ENCODE results near the gene SLIT1. TPM values are rescaled to one million over a fixed set of nuclear protein-coding genes. Genes with fewer than 3 reads are reported as not detected.

SLIT1 gene
- total RNA-seq, 1 donor from 2014 or later = 0.49 TPM

DNA sequence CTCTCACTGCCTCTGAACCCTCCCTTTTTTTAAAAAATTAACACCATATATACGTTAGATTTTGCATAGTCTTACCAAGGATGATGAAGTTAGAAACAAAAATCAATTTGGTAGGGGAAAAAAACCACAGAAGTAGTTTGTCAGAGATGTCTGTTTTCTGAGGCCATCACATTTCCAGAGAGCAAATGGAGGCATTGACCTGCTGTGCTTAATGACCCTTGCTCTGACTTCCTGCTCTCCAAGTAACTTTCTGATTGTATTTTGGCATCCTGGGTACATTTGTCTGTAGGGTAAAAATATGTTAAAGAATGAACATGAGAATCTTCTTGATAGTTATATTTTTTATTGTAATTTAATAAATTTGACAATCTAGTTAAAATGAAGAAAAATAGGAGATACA, 213.5 kb downstream of the SLIT1 start:
- no peaks in the 10 kb centered on the region for H3K36me3 ChIP-seq
- intact Hi-C loops (cut with DNase I) = no loop called here
- H3K4me3 ChIP-seq = no peak overlapping the region
- no peak overlapping the region for H3K27ac ChIP-seq
- DNase-seq (ENCODE audit: extremely low spot score in 2 of 2) = no peak
- H3K9me3 ChIP-seq = no peaks in the 10 kb centered on the region
- H3K4me1 ChIP-seq = peaks cover 5% of the 10 kb centered on the region
- TF ChIP-seq POLR2A (IDR thresholded peaks at IDR 0.05) (no peak), POLR2AphosphoS5 (IDR thresholded peaks at IDR 0.05; ENCODE audit: insufficient read depth in 1 of 2, low read depth in 1 of 2) (no peak)
- TF ChIP-seq, protein P1, sequence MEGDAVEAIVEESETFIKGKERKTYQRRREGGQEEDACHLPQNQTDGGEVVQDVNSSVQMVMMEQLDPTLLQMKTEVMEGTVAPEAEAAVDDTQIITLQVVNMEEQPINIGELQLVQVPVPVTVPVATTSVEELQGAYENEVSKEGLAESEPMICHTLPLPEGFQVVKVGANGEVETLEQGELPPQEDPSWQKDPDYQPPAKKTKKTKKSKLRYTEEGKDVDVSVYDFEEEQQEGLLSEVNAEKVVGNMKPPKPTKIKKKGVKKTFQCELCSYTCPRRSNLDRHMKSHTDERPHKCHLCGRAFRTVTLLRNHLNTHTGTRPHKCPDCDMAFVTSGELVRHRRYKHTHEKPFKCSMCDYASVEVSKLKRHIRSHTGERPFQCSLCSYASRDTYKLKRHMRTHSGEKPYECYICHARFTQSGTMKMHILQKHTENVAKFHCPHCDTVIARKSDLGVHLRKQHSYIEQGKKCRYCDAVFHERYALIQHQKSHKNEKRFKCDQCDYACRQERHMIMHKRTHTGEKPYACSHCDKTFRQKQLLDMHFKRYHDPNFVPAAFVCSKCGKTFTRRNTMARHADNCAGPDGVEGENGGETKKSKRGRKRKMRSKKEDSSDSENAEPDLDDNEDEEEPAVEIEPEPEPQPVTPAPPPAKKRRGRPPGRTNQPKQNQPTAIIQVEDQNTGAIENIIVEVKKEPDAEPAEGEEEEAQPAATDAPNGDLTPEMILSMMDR (IDR thresholded peaks at IDR 0.05) = no peak
- no peaks in the 10 kb centered on the region for H3K27me3 ChIP-seq

DNA sequence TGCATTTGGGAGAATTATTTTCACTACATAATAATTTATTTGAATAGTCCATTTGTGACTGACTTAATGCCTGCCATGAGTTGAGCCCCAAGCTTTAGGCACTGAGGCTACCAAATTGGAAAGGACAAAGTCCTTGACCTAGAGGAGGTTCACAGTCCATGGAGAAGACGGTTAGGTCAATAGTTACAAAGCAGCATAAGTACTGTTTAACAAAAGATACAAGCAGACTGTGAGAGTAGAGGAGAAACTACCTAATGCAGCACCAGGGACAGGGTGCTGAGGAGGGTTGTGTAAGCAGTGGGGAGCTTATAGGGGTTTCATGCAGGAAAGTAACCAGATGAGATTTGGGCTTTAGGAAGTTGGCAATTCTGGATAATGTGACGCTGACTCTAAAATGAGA, 214.4 kb downstream of the SLIT1 start:
- TF ChIP-seq POLR2AphosphoS5 (IDR thresholded peaks at IDR 0.05; ENCODE audit: insufficient read depth in 1 of 2, low read depth in 1 of 2) = no peak
- no peak for TF ChIP-seq POLR2A (IDR thresholded peaks at IDR 0.05)
- TF ChIP-seq, protein P1 (IDR thresholded peaks at IDR 0.05) = no peak
- DNase-seq (ENCODE audit: extremely low spot score in 2 of 2) = no peak

DNA sequence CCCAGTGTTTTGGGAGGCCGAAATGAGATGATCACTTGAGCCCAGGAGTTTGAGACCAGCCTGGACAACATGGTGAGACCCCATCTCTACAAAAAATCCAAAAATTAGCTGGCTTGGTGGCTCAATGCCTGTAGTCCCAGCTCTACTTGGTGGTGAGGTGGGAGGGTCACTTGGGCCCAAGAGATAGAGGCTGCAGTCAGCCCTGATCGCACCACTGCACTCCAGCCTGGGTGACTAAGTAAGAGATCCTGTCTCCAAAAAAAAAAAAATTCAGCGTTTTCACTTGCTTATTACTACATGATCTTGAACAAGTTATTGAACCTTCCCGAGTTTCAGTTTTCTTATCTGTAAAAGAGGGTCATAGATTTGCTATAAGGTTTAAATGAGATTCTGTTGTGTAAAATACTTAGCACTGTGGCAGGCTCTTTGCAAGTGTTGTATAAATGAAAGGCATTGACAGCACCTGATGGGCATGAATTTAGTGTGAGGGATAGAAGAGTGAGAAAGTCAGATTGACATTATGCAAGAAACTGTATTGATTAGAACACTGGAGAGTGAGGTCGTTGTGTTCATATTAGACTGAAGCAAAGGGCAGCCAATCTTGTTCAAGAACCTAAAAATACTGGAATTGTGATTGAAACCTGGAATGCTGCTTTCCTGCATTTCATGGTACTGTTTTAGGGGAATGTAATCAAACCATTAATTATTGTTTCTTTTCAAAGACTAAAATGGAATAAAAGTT, 216.9 kb downstream of the SLIT1 start:
- Histone ChIP-seq H3K4me1 (no peaks in the 10 kb centered on the region), H3K36me3 (no peaks in the 10 kb centered on the region), H3K4me3 (no peak overlapping the region), H3K27ac (no peak overlapping the region), H3K27me3 (no peaks in the 10 kb centered on the region), H3K9me3 (no peaks in the 10 kb centered on the region)
- intact Hi-C loops (cut with DNase I) = no loop called here
- TF ChIP-seq POLR2A (IDR thresholded peaks at IDR 0.05) = no peak
- TF ChIP-seq POLR2AphosphoS5 (IDR thresholded peaks at IDR 0.05; ENCODE audit: insufficient read depth in 1 of 2, low read depth in 1 of 2) = no peak
- TF ChIP-seq, protein P1 (IDR thresholded peaks at IDR 0.05) = no peak
- DNase-seq (ENCODE audit: extremely low spot score in 2 of 2) = no peak

More for the DNA sequence above, 214.4 kb downstream of the SLIT1 start:
- Histone ChIP-seq H3K36me3 (no peaks in the 10 kb centered on the region), H3K4me3 (no peak overlapping the region), H3K4me1 (peaks cover 5% of the 10 kb centered on the region), H3K27me3 (no peaks in the 10 kb centered on the region), H3K9me3 (no peaks in the 10 kb centered on the region), H3K27ac (no peak overlapping the region)
- intact Hi-C loops (cut with DNase I) = no loop called here

GRCh38 chr10:96967847-96968246, 217.9 kb downstream of the SLIT1 start:
- H3K36me3 ChIP-seq = no peaks in the 10 kb centered on the region
- no peaks in the 10 kb centered on the region for H3K27me3 ChIP-seq
- TF ChIP-seq POLR2AphosphoS5 (IDR thresholded peaks at IDR 0.05; ENCODE audit: insufficient read depth in 1 of 2, low read depth in 1 of 2) (no peak), POLR2A (IDR thresholded peaks at IDR 0.05) (no peak)
- TF ChIP-seq, protein P1 (IDR thresholded peaks at IDR 0.05) = no peak
- H3K4me1 ChIP-seq = no peaks in the 10 kb centered on the region
- no peak for DNase-seq (ENCODE audit: extremely low spot score in 2 of 2)
- H3K9me3 ChIP-seq = no peaks in the 10 kb centered on the region
- intact Hi-C loops (cut with DNase I) = no loop called here
- no peak overlapping the region for H3K4me3 ChIP-seq
- H3K27ac ChIP-seq = no peak overlapping the region

DNA sequence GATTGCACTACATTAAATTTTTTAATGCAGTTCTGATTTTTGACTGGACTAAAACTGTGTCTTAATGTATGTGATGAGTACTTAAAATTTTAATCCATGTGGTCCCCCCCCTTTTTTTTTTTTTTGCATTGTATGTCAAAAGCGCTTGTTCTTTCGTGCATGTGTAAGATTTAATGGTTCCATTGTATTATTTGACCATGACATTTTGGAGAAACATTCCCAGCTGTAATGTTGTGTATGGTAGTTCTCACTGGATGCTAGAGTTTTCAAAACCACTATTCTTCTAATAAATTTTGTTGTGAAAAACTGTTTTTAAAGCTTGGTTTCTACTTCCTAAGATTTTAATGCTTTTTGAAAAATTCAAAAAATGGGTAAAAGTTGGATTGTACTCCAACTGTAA, 221.6 kb downstream of the SLIT1 start:
- no peaks in the 10 kb centered on the region for H3K9me3 ChIP-seq
- no peak for TF ChIP-seq POLR2AphosphoS5 (IDR thresholded peaks at IDR 0.05; ENCODE audit: insufficient read depth in 1 of 2, low read depth in 1 of 2)
- TF ChIP-seq POLR2A (IDR thresholded peaks at IDR 0.05) = no peak
- TF ChIP-seq, protein P1 (IDR thresholded peaks at IDR 0.05) = no peak
- intact Hi-C loops (cut with DNase I) = no loop called here

More for the DNA sequence above, 221.6 kb downstream of the SLIT1 start:
- no peak for DNase-seq (ENCODE audit: extremely low spot score in 2 of 2)
- no peaks in the 10 kb centered on the region for H3K36me3 ChIP-seq
- no peak overlapping the region for H3K4me3 ChIP-seq
- no peaks in the 10 kb centered on the region for H3K27me3 ChIP-seq
- H3K27ac ChIP-seq = no peak overlapping the region
- H3K4me1 ChIP-seq = no peaks in the 10 kb centered on the region
